ENCODE measurements around the gene CFAP43.

CFAP43 gene

DNA sequence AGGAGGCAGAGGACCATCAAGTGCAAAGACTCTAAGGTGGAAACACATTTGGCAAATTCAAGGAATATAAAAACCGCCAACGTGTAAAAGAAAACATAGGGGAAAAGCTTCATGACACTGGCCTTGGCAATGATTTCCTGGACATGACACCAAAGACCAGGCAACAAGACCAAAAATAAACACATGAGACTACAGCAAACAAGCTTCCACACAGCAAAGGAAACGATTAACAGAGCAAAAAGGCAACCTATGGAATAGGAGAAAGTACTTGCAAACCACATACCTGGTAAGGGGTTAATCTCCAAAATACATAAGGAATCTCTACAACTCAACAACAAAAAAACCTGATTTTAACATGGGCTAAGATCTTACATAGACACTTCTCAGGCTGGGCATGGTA lies 26.0 kb upstream of the CFAP43 start:
- TF ChIP-seq, protein P1, sequence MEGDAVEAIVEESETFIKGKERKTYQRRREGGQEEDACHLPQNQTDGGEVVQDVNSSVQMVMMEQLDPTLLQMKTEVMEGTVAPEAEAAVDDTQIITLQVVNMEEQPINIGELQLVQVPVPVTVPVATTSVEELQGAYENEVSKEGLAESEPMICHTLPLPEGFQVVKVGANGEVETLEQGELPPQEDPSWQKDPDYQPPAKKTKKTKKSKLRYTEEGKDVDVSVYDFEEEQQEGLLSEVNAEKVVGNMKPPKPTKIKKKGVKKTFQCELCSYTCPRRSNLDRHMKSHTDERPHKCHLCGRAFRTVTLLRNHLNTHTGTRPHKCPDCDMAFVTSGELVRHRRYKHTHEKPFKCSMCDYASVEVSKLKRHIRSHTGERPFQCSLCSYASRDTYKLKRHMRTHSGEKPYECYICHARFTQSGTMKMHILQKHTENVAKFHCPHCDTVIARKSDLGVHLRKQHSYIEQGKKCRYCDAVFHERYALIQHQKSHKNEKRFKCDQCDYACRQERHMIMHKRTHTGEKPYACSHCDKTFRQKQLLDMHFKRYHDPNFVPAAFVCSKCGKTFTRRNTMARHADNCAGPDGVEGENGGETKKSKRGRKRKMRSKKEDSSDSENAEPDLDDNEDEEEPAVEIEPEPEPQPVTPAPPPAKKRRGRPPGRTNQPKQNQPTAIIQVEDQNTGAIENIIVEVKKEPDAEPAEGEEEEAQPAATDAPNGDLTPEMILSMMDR (IDR thresholded peaks at IDR 0.05; ENCODE audit: low read depth, low read length) = no peak
- no peak for DNase-seq (ENCODE audit: low read depth, low spot score)
- in situ Hi-C loops (cut with HindIII; ENCODE audit: low sequenced_read_pairs) = no loop called here
- no peak overlapping the region for H3K4me3 ChIP-seq (ENCODE audit: low read depth, low read length)

DNA sequence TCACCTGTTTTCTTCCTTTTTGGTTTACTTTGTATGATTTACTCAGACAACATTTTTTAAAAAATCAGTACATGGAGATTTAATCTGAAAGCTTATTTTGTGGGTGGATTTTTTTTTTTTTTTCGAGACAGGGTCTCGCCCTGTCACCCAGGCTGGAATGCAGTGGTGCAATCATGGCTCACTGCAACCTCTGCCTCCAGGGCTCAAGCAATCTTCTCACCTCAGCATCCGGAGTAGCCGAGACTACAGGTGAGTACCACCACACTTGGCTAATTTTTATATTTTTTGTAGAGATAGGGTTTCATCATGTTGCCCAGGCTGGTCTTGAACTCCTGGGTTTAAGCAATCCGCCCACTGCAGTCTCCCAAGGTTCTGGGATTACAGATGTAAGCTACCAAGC lies 25.1 kb upstream of the CFAP43 start:
- DNase-seq (ENCODE audit: low read depth, low spot score) = no peak
- no peak overlapping the region for H3K4me3 ChIP-seq (ENCODE audit: low read depth, low read length)
- TF ChIP-seq, protein P1 (IDR thresholded peaks at IDR 0.05; ENCODE audit: low read depth, low read length) = no peak
- in situ Hi-C loops (cut with HindIII; ENCODE audit: low sequenced_read_pairs) = no loop called here

DNA sequence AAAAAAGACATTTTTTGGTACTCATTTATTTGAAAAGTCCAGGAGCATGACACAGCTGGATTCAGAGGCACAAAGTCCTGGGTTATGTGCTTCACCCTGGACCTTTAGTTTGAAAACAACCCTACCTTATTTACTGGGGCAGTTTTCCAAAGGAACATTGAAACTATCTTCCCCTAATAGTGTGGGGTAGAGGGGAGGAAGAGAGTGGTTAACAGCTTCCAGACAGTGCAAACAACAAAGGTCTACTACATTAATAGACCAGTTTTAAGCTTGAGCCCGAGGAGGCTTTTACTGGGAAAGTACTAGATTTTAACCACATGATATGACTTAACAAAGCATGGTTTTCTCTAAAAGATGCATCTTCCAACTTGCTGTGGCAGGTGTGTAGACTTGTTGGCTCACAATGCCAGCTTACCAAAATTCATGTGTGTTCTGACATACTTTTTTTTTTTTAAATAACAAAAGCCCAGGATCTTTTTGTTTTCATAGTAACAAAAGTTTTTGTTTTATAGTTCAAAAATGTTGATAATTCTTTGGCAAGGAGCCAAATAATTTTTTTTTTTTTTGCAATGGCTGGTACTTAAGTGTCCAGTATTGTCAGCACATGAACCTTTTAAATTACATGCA lies 24.3 kb upstream of the CFAP43 start:
- in situ Hi-C loops (cut with HindIII; ENCODE audit: low sequenced_read_pairs) = no loop called here
- peak; percentile 21 for DNase-seq (ENCODE audit: low read depth, low spot score)
- peak overlapping the region; percentile 87 for H3K4me3 ChIP-seq (ENCODE audit: low read depth, low read length)
- TF ChIP-seq, protein P1 (IDR thresholded peaks at IDR 0.05; ENCODE audit: low read depth, low read length) = no peak

DNA sequence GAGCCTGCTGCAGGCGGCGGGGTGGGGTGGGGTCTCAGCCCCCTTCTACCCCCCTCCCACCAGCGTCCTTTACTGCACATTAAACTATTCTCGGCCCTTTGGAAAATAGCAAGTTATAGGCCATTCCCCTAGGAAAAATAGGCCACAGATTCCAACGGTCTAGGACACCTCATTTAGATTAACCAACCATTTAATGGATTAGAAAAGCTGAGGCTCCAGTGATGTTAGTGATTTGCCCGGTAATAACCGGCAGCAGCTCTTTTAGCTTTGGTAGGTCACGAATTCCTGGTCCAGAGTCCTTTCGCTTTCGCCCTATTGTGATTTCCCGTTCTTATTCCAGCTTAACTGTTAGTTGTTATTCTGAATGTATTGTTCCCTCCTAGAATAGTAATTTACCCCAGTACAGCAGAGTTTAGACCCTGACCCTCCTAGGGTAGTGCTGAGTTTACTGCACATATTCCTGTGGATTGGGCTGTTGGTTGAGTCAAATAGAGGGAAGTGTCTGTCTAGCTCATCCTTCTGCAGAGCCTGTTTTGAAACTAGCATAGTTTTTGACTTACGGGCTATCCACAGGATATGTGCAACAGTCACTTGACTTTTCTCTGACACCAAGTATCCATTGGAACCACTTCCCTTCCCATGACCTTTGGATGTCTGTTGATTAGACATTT lies 23.3 kb upstream of the CFAP43 start:
- peak overlapping the region; percentile 87 for H3K4me3 ChIP-seq (ENCODE audit: low read depth, low read length)
- DNase-seq (ENCODE audit: low read depth, low spot score) = peak; percentile 62
- TF ChIP-seq, protein P1 (IDR thresholded peaks at IDR 0.05; ENCODE audit: low read depth, low read length) = no peak
- in situ Hi-C loops (cut with HindIII; ENCODE audit: low sequenced_read_pairs) = no loop called here

DNA sequence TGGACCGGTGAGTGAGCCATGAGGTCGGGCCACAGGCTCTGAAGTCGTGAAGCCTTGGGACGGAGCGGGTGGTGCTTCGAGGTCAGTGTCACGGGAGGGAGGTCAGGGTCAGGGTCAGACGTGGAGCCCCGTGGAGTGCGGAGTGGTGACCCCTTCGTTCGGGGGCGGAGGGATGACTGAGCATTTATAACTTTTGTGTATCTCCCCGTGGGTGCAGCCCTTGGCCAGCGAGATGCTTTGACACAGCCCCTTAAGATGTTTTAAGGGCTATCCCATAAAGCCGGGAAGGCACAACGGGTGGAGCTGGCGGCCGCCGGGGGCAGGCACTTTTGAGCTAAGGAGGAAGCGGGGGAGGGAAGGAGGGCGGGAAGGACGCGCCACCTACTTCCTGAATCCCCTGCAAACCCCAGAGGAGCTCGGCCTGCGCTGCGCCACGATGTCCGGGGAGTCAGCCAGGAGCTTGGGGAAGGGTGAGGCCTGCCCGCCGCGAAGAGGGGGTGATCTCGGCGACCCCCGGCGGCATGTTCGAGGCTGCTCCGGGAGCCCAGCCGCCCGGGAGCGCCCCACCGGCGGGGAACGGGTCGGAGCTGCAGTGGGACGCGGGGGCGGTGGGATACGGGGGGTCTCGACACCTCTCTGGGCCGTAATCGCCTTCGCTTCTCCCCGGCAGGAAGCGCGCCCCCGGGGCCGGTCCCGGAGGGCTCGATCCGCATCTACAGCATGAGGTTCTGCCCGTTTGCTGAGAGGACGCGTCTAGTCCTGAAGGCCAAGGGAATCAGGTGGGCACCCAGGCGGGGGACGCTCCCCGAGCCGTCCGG lies 22.5 kb upstream of the CFAP43 start, which contains the start of gene GSTO1:
Gene GSTO1 (plus strand): TSS at position 400 of the 818 bp plus-strand sequence. CDS start 37 bp downstream, at position 437.
- peak within 1 kb of the TSS; percentile 87 for H3K4me3 ChIP-seq (ENCODE audit: low read depth, low read length)
- TF ChIP-seq, protein P1 (IDR thresholded peaks at IDR 0.05; ENCODE audit: low read depth, low read length) = no peak
- in situ Hi-C loops (cut with HindIII; ENCODE audit: low sequenced_read_pairs) = no loop called here
- DNase-seq (ENCODE audit: low read depth, low spot score) = peak; percentile 59

DNA sequence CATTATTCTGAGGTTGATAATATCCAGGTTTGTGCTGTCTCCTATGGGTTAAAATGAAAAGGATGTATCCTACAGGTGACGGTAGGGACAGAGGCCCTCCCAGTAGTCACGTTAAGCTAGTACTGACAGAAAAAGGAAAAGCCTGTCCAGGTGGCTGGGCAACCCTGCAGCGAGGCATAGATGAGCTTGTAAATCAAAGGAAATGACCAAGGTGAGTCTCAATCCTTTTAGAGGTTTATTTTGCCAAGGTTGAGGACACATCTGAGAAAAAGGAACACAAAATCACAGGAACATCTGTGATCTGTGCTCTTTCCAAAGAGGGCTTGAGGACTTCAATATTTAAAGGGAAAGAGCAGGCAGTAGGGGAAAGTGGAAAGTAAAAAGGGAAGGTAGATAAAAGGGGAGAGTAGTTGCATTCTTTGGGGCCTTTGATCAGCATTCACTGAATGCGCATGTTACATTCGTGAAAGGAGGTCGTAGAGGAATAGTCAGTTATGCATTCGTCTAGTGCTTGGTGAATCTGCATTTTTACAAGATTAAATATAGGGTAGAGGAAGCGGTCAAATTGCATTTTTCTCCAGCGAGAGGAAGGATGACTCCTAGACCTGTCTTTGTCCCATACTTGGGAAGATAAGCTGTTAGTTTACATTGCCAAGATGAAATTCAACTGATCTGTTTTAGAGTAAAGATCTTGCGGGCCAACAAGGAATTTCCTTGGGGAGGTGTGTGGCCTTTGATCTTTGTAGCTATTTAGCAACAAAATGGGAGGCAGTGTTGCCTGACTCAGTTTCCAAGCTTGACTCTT lies 21.6 kb upstream of the CFAP43 start:
- peak overlapping the region; percentile 87 for H3K4me3 ChIP-seq (ENCODE audit: low read depth, low read length)
- DNase-seq (ENCODE audit: low read depth, low spot score) = no peak
- TF ChIP-seq, protein P1 (IDR thresholded peaks at IDR 0.05; ENCODE audit: low read depth, low read length) = no peak
- in situ Hi-C loops (cut with HindIII; ENCODE audit: low sequenced_read_pairs) = no loop called here

All from astrocyte of the spinal cord (primary cell).